SH-SY5Y (cell line): Measurements from ENCODE around the gene SKAP2.

Experiments used
- GATA2 ChIP-seq: IDR thresholded peaks from 2 replicates; pipeline ENCODE4 v1.6.1; 2011; ENCODE audit warnings: mild to moderate bottlenecking, low read depth, low read length
- GATA3 ChIP-seq: IDR thresholded peaks from 2 replicates; pipeline ENCODE4 v1.6.1; 2011; ENCODE audit warnings: low read depth, mild to moderate bottlenecking, low read length, moderate library complexity

- TF ChIP-seq GATA3 (no peak), GATA2 (no peak)
These were observed 49.0 kb downstream of the SKAP2 start for GRCh38 chr7:26815426-26815825.
